Measurements from ENCODE around the gene WDTC1.
A peak's percentile ranks its signal among the peaks of the same experiment; 100 is the strongest.

Gene WDTC1

GRCh38 chr1:27356277-27356618 is 121.8 kb downstream of the WDTC1 start:
- no peak for DNase-seq (ENCODE audit: low read depth)

DNA sequence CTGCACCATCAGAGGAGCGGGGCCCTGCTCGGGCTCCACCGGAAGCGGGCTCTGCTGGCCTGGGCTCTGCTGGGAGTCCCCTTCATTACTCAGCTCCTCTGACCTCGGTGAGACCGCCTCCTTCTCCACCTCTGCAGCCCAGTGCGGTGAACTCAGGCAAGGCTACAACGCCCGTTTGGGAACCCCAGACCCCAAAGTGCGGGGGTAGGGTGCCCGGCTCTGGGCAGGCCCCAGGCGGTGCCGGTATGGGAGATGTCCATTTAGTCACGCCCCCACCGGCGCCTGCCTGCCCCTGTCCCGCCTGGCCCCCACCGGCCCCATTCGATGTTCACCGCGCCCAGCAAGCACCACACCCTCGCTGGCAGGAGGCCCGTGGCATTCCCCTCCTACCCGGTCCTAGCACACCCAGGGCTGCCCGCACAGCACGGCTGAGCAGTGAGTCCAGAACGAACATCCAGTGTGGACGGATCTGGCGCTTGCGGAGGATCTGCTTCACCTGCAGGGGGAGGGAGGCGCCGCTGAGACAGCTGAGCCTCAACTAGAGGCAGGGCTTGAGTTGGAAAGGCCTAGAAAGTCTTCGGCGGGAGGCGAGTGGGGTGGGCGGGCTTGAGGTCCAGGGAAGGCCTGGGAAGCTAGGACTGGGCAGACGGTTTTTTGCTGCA is 122.3 kb downstream of the WDTC1 start:
- peak; percentile 33 for DNase-seq (ENCODE audit: low read depth)

GRCh38 chr1:27357281-27358037 is 123.0 kb downstream of the WDTC1 start:
- DNase-seq (ENCODE audit: low read depth) = peak; percentile 79
